Medulla oblongata (tissue), 1 donor: ENCODE data around the gene FA2H.
"Not testable (repeated sequence)": the region's sequence is repeated elsewhere in the genome, so short reads cannot be mapped to it uniquely, and the experiment has no call there.

ENCODE experiments used
- DNase-seq: peaks from one replicate; pipeline ENCODE4 v3.0.0-alpha.2; 2015; ENCODE audit errors: extremely low spot score

Gene FA2H

GRCh38 chr16:74682556-74682955, 92.1 kb downstream of the FA2H start:
- no peak for DNase-seq

GRCh38 chr16:74680681-74681080, 93.9 kb downstream of the FA2H start:
- DNase-seq: no peak

- DNase-seq: no peak
Measured at GRCh38 chr16:74679983-74680382, 94.6 kb downstream of the FA2H start.

- no peak for DNase-seq
Measured at GRCh38 chr16:74677868-74678267, 96.8 kb downstream of the FA2H start.

GRCh38 chr16:74673876-74674275, 100.7 kb downstream of the FA2H start:
- no peak for DNase-seq

GRCh38 chr16:74668877-74669276, 105.7 kb downstream of the FA2H start:
- not testable (repeated sequence) for DNase-seq

- peak; percentile 24 for DNase-seq
Measured at GRCh38 chr16:74667255-74667700, 107.3 kb downstream of the FA2H start.

- peak; percentile 99 for DNase-seq
Measured at GRCh38 chr16:74666425-74667254, 108.0 kb downstream of the FA2H start, which contains the start of gene RFWD3. TSS of gene RFWD3 (minus strand) at chr16:74666877. CDS start at chr16:74661449, 5,428 bp downstream.

- no peak for DNase-seq
Measured at GRCh38 chr16:74666010-74666421, 108.6 kb downstream of the FA2H start.
